ENCODE data around the gene PANK4.

- TF ChIP-seq CTCF (IDR thresholded peaks at IDR 0.05; ENCODE audit: insufficient read depth, low read depth, low read length) (no peak), EZH2 (IDR thresholded peaks at IDR 0.05; ENCODE audit: insufficient read depth, low read length) (no peak)
Observed at GRCh38 chr1:2495026-2495425, 31.4 kb downstream of the PANK4 start.
